NCI-H146 (cell line): ENCODE data around the gene GALNT18.

Experiments used
- DNase-seq: peaks from one replicate; lab custom pipeline; 2025; lab: John Stamatoyannopoulos, UW

The GALNT18 gene

DNA sequence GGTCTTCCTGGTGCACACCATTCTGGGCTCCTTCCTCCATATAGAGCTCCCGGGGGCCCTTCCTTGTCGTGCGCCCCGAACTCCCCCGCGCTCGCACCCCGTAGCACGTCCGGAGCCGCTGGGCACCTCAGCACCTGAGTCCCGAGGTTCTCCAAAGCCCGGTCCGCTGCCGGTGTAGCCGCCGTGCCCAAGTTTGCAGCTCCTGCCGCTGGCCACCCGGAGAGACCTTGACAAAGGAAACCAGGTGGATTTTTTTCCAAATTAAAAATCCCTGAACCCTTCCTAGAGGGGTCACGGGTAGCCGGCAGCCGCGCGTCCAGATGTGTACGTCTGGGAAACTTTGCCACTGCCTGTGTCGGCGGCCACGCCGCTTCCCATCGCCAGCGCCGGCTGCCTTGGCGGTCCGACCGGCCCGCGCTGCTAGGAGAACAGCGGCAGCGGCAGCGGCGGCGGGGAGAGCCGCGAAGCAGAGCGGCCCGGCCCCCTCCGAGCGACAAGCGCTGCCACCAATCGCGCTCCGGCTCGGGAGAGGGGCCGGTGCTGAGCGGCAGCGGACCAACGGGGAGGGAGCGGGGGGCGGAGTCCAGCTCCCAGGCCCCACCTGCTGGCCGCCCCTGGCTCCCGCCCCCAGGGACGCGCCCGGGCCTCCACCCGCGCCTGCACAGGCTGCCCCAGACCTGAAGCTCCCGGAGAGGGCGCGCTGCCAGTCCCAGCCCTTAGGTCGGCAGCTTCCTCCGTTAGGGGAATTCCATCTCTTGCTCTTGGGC, at the start of gene GALNT18:
Gene GALNT18 (minus strand): TSS at position 433 of the 767 bp plus-strand sequence.
- DNase-seq = peak; percentile 93

- DNase-seq = no peak
These were observed 48.8 kb upstream of the GALNT18 start for GRCh38 chr11:11670574-11670973.

DNA sequence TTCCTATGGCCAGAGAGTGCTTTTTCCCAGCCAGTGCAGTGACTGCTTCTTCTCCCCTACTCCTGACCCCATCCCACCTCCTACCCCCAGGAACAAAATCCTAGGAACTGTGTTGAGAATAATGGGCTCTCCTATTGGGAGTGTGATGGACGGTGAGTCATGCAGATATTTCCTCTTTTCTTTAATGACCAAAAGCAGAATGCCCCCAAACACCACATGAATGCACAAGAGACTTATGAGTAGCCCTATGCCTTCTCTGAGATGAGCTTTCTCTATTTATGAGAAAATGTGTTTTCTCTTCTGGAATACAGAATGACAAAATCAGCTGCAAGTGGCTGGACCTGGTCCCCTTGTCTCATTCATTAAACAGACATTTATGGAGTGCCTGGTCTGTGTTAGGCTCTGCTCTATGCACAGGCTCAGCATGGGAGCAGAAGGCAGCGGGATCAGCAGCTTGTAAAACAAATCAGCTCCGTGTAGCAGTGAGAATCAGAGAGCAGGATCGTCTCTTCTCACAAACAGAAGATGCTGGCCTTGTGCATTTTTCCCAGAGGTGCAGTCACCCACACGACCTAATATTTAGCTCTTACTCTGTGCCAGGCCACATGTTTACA, 47.5 kb upstream of the GALNT18 start:
- peak; percentile 7 for DNase-seq

GRCh38 chr11:11668781-11669180, 47.0 kb upstream of the GALNT18 start:
- DNase-seq = no peak

GRCh38 chr11:11668274-11668673, 46.5 kb upstream of the GALNT18 start:
- DNase-seq = no peak

DNA sequence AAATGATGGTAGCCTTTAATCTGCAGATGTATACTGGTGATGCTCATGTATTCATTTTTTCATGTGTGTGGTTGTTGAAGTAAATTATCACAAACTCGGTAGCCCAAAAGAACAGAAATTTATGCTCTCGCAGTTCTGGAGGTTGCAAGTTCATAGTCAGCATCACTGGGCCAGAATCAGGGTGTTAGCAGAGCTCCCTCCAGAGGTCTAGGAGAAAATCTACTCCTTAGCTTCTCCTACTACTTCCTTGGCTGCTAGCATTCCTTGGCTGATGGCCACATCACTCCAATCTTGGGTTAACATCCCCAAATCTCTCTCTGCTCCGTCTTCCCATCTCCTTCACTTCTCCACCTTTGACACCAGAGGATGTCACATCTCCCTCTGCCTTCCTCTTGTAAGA, 45.3 kb upstream of the GALNT18 start:
- DNase-seq = no peak

GRCh38 chr11:11665407-11665806, 43.6 kb upstream of the GALNT18 start:
- no peak for DNase-seq

DNA sequence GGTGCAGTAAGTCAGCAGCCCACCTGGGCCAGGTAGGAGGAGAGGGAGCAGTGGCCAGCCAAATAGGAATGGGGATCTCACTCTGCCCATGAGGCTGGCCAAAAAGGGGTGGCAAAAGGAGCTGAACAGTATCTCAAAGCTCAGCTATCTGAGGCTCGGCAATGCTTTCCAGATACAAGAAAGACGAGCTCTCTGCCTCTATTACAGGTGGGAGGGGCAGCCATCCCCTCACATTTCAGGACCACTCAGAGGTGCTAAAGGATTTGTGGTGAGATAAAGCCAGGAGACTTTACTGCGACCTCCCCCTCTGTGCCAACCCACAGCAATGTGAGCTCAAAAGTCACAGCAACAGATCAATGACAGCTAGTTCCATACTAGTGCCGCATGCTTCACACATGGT, 42.1 kb upstream of the GALNT18 start:
- no peak for DNase-seq

DNA sequence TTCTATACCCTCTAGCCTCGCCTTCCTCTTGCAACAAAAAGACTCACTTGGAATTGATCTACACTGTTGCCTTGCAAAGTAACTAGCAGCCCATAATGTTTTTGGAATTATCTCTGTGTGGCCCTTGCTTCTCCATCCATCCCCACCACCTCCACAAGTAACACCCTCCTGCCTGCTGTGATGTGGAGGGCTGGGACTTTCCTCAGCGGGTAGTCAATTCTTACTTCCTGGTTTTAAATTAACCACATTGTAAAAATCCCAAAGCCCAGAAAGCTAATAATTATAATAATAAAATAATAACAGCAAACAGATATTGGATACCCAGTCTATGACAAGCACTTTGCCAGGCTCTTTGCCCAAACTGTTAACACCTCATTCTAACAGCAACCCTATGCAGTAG, 40.8 kb upstream of the GALNT18 start:
- DNase-seq = no peak

- DNase-seq = peak; percentile 80
These were observed 39.7 kb upstream of the GALNT18 start for GRCh38 chr11:11661326-11662040.

DNA sequence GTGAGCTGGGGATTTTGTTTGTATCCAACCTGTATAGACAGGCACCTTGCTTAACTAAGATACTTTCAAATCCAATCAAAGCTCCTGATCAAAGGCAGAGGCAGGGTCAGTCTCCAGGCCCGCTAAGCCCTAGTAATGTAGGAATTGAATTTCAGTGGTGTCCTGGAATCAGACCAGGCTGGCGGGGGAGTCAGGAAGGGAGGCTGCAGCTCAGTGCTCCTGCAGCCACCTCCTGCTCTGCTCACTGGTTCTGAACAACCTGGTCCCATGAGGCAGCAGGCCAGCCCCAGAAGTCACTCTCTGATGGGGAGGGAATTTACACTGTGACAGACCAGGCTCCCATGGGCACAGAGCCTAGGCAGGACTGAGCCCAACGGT, 38.5 kb upstream of the GALNT18 start:
- DNase-seq = no peak

DNA sequence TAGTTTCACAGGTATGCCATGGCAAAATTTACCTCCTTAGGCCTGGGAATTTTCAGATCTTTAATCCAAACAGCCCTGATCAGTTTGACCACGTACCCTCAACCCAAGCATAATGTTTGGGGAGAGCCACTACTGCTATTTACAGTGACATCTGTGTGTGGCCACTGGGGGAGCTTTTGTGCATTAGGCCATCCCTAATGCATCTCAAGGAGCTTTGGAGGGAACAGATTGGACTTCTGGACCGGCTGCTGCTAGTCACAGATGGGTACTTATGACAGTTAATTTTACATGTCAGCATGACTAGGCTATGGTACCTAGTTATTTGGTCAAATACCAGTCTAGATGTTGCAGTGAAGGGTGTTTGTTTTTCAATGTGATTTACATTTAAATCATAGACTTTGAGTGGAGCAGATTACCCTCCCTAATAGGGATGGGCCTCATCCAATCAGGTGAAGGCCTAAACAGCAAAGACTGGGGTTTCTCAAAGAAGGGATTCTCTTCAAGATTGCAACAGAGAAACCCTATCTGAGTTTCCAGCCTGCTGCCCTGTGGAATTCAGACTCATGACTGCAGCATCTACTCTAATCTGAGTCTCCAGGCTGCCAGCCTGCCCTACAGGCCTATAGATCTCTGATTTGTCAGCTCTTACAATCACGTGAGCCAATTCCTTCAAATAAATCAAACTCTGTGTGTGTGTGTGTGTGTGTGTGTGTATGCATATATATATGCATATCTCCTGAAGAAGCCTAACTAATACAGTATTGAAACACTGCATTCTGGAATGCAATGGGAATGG, 38.0 kb upstream of the GALNT18 start:
- DNase-seq = no peak

DNA sequence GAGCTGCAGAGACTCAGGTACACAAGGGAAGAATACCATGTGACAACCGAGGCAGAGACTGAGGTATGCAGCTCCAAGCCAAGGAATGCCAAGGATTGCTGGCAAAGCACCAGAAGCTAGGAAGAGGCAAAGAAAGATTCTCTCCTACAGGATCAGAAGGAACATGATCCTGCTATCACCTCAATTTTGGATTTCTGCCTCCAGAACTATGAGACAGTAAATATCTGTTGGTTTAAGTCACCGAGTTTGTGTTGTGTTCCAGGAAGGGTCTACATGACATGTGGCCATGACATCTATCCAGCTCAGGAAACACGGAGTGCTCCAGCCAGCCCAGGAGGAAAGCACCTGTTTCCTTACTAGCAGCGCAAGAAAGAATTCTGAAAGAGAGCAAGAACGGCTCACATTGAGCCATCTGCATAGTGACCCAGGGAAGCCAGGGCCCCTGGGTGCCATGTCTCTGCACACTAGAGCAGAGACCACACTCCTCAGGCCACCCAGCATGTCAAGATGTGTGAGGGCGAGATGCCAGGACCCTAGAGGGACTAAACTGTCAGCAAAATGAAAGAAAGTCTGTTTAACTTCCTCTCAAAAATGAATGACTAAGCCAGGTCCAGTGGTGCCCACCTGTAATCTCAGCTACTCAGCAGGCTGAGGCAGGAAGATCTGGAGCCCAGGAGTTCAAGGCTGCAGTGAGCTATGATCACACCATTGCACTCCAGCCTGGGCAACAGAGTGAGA, 35.6 kb upstream of the GALNT18 start:
- no peak for DNase-seq

GRCh38 chr11:11641581-11641980, 19.8 kb upstream of the GALNT18 start:
- DNase-seq = no peak

DNA sequence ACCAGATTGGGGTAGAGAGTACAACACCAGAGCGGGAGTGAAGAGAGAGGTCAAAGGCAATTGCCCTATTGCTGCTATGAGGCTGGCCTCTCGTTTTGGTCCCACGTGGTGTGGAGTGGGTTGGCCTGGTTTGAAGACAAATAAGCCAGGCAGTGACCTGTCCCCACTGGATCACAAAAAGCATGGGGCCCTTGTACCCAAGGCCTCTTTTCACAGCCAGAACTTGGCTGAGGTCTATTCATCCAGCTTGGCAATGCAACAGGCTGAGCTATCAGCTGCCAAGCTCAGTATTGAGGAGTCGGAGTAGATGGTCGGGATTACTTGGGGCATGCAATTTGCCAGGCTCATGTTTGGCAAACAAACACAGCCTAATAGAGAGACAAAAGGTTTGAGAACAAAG, 19.2 kb upstream of the GALNT18 start:
- no peak for DNase-seq

DNA sequence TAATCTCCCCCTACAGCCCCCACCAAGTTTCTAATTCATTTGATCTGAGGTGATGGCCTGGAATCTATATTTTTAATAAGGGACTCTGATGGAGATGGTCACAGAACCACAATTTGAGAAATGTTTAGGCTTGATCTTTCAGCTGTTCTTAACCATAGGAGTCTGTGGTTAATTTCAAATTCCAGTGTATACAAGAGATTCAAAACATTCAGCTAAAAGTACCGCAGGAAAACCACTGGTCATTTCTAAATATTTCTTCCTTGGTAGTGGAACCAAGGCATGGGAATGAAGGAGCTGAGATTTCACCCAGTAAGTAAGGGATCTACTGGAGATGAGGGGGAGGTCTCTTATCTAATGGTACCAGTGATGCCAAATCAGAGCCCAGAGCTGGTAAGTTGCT, 18.3 kb upstream of the GALNT18 start:
- no peak for DNase-seq

DNA sequence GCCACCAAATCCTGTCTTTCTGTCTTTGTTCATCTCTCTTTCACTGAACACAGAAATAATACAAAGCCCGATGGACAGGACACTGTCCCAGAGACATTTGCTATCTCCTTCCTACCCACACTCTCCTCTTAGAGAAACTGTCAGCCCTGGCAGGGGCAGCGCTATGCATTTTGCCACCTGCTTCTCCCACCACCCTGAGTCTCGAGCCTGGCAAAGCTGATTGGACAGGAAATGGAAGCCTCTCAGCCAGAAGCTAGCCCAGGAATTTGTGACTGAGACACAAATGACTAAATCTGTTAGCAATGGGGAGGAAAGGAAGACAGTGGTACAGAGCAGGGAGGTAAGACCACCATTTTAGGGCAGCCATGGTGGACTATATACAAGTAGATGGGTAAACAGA, 14.9 kb upstream of the GALNT18 start:
- no peak for DNase-seq

- DNase-seq = no peak
These were observed 13.6 kb upstream of the GALNT18 start for GRCh38 chr11:11635443-11635842.

DNA sequence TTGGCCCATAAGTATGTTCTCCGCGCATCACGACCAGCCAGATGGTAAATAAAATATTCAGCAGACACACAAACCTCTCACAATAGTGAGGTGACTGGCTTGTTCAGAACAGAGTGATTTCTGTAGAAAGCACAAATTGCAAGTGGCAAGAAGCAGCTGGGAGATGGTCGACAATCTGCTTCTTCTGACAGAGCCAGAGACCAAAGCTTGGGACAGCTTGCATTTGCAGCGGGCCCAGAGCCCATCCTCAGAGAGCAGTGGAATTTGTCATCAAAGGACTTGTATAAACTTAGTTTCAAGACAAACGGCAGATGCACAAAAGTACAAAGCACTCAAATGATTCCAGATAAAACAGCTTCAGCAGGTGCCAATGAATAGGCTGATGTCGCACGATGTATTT, 7.6 kb upstream of the GALNT18 start:
- no peak for DNase-seq

DNA sequence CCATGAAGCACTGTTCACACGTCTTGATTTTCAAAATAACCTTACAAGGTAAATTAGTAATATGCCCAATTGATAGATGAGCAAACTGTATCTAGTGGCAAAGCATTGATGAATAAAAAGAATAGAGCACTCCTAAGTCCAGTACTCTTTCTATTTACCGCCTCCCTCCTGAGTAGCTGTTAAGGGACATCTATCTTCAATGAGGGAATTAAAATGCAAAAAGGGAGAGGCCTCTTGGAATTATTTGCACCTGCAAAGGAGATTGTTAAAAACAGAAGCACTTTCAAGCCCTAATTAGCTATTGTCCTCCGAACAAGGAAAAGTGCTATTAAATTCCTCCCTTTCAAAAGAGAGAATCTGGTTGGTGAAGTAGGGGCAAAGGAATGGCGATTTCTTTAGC, 6.8 kb upstream of the GALNT18 start:
- no peak for DNase-seq

- DNase-seq = no peak
These were observed 4.3 kb upstream of the GALNT18 start for GRCh38 chr11:11626128-11626527.

GRCh38 chr11:11624926-11625325, 3.1 kb upstream of the GALNT18 start:
- no peak for DNase-seq
